ENCODE results near the gene AMZ1. TPM values are rescaled to one million over a fixed set of nuclear protein-coding genes. Genes with fewer than 3 reads are reported as not detected.
"Not testable (repeated sequence)": the region's sequence is repeated elsewhere in the genome, so short reads cannot be mapped to it uniquely, and the experiment has no call there.

AMZ1 gene
- total RNA-seq, 1 donor from 2014 or later, result not detected

DNA sequence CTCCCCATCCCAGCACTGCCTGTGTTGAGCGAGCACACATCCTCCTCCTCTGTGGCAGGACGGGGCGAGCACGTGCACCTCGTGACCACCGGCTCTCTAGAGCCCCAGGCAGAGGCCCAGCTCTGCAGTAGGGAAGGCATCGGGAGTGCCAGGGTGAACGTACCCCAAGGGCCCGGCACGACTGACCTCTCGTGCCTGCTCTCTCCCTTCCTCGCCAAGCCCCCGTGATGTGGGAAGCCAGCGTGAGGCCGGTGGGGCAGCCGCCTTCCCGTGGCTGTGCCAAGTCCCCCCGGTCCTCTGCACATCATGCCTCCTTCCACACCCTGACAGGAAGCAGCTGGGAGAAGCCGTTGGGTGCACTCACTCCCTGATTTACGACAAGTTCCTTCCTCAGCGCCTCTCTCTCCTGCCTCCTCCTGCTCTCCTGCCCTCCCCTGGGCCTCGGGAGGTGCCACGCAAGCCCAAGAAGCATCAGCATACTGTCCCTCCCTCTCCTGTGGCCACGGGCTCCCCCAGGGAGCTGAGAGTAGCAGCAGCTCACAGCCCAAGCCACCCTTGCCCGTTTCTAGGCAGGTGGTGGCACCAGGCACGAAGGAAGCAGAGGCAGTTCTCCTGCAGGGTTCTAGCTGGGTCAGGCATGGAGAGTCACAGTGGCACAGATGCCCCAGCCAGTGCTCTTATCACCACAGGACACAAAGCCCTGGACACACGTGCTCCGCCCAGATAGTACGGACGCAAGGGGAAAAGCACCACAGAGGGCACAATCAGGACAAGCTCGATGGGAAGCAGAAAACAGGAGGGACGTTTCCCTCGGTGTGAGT is 47.0 kb downstream of the AMZ1 start:
- no peaks in the 10 kb centered on the region for H3K9me3 Mint-ChIP-seq
- H3K27ac Mint-ChIP-seq (ENCODE audit: unreplicated experiment), result peak overlapping the region; percentile 7
- no peak for DNase-seq (ENCODE audit: low read depth, low spot score)
- peaks cover 13% of the 10 kb centered on the region for H3K36me3 Mint-ChIP-seq (ENCODE audit: low read depth)
- peaks cover 16% of the 10 kb centered on the region for H3K4me1 Mint-ChIP-seq
- no peaks in the 10 kb centered on the region for H3K27me3 Mint-ChIP-seq (ENCODE audit: low read depth)
- TF ChIP-seq, protein P1, sequence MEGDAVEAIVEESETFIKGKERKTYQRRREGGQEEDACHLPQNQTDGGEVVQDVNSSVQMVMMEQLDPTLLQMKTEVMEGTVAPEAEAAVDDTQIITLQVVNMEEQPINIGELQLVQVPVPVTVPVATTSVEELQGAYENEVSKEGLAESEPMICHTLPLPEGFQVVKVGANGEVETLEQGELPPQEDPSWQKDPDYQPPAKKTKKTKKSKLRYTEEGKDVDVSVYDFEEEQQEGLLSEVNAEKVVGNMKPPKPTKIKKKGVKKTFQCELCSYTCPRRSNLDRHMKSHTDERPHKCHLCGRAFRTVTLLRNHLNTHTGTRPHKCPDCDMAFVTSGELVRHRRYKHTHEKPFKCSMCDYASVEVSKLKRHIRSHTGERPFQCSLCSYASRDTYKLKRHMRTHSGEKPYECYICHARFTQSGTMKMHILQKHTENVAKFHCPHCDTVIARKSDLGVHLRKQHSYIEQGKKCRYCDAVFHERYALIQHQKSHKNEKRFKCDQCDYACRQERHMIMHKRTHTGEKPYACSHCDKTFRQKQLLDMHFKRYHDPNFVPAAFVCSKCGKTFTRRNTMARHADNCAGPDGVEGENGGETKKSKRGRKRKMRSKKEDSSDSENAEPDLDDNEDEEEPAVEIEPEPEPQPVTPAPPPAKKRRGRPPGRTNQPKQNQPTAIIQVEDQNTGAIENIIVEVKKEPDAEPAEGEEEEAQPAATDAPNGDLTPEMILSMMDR (conservative IDR thresholded peaks at IDR 0.05), result no peak
- H3K4me3 Mint-ChIP-seq, result no peak overlapping the region

DNA sequence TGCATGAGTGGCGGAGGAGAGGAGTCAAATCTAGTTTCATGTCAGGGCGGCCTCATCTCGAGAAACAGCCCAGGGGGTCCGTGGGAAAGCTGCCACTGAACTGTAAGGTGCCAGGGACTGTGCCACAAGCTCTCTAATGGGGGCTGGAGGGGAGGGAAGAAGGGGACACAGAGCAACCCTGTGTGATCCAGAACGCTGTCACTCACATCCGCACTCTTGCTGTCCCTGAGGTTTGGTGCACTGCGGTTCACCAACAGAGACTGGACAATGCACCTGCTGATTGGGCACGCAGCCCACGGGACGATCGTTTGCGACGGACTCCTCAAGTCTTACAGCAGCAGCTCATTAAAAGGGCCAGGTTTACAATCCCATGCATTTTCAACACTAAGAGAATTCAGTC is 47.7 kb downstream of the AMZ1 start:
- Mint-ChIP-seq H3K4me3 (no peak overlapping the region), H3K4me1 (peaks cover 16% of the 10 kb centered on the region), H3K9me3 (no peaks in the 10 kb centered on the region), H3K36me3 (ENCODE audit: low read depth) (peaks cover 13% of the 10 kb centered on the region), H3K27ac (ENCODE audit: unreplicated experiment) (peak overlapping the region; percentile 36), H3K27me3 (ENCODE audit: low read depth) (no peaks in the 10 kb centered on the region)
- DNase-seq (ENCODE audit: low read depth, low spot score), result no peak
- TF ChIP-seq, protein P1 (conservative IDR thresholded peaks at IDR 0.05), result no peak

DNA sequence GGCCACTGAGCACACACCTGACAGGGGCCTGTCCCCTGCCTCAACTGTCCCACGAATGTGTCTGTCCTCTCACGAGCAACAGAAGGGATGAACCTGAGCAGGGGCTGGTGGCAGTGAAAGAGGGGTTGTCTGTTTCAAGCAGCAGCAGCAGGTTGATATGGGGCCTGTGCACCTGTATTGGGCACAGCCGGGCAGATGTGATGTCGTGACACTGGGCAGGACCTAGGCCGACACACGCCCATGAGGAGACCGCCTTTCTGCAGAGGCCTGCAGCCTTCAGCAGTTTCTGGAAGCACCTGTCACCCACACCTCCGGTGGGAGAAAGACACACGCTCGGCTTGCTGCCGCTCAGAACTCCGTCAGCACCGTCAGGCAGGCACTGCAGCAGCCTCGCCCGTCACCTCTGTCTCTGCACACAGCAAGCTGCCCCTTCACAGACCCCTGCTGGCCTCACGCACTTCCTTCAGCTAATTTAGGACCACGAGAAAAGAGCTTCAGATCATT is 48.5 kb downstream of the AMZ1 start:
- DNase-seq (ENCODE audit: low read depth, low spot score), result no peak
- TF ChIP-seq, protein P1 (conservative IDR thresholded peaks at IDR 0.05), result no peak
- Mint-ChIP-seq H3K27me3 (ENCODE audit: low read depth) (no peaks in the 10 kb centered on the region), H3K27ac (ENCODE audit: unreplicated experiment) (no peak overlapping the region), H3K4me3 (no peak overlapping the region), H3K9me3 (no peaks in the 10 kb centered on the region), H3K4me1 (peaks cover 16% of the 10 kb centered on the region), H3K36me3 (ENCODE audit: low read depth) (peaks cover 13% of the 10 kb centered on the region)

DNA sequence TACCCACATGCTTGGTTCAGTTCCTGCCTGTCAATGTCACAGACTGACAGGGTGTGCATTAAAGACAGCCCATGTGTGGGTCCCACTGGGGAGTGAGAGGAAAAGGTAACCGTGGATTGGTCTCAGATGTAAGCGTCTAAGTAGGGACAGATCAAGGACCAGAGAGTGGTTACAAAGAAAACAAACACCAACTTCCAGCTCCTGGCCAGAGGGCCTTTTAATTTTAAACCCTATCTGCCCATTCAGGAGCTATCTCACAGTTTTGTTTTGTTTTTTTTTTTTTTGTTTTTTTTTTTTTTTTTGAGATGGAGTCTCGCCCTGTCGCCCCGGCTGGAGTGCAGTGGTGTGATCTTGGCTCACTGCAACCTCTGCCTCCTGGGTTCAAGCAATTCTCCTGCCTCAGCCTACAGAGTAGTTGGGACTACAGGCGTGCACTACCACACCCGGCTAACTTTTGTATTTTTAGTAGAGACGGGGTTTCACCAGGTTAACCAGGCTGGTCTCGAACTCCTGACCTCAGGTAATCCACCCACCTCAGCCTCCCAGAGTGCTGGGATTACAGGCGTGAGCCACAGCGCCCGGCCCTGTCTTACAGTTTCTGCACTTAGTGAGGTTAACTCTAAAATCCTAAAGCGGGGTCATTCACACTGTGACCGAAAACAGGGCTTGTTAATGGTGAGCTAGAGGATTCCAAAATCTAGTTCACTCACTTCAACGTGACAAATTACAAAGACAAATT is 49.2 kb downstream of the AMZ1 start:
- H3K9me3 Mint-ChIP-seq; H3K27ac Mint-ChIP-seq (ENCODE audit: unreplicated experiment); DNase-seq (ENCODE audit: low read depth, low spot score); H3K27me3 Mint-ChIP-seq (ENCODE audit: low read depth); H3K4me3 Mint-ChIP-seq: not testable (repeated sequence)
- peaks cover 16% of the 10 kb centered on the region for H3K4me1 Mint-ChIP-seq
- H3K36me3 Mint-ChIP-seq (ENCODE audit: low read depth), result peaks cover 14% of the 10 kb centered on the region

DNA sequence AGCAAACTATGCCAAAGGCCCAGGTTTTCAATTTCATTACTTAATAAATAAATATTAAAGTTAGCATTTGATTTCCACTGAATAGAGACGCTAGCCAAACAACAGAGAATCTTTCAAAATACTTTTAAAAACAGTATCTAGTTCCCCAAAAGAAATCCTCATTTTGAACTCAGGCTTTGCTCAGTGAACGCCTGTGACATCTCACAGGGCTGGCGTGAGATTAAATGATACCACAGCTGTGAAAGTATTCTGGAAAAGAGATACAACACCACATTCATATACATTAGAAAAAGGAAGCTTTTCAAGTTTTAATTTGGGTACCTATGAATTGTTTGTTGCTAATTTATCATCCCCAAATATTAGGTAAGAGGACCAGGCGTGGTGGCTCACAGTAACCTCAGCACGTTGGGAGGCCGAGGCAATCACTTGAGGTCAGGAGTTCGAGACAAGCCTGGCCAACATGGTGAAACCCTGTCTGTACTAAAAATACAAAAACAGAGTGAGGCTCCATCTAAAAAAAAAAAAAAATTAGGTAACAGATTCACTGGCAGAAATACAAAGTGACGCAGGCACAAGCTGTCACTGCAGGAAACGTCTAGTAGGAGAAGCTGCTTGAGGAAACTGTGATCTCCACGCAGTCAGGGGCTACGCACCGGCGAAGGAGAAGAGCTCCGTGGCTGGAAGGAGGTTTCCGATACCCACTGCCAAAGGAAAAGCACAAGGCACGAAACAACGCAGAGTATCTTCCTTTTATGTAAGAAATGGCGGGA is 50.0 kb downstream of the AMZ1 start:
- TF ChIP-seq, protein P1 (conservative IDR thresholded peaks at IDR 0.05), result no peak
- Mint-ChIP-seq H3K27me3 (ENCODE audit: low read depth) (no peaks in the 10 kb centered on the region), H3K27ac (ENCODE audit: unreplicated experiment) (peak overlapping the region; percentile 86), H3K4me3 (no peak overlapping the region), H3K9me3 (no peaks in the 10 kb centered on the region), H3K4me1 (peaks cover 16% of the 10 kb centered on the region), H3K36me3 (ENCODE audit: low read depth) (peaks cover 14% of the 10 kb centered on the region)
- no peak for DNase-seq (ENCODE audit: low read depth, low spot score)

All from neural crest cell (in vitro differentiated cells).